Breast epithelium (tissue), 4 donors: ENCODE measurements around the gene FBXL22. TPM values are rescaled to one million over a fixed set of nuclear protein-coding genes. Genes with fewer than 3 reads are reported as not detected.

ENCODE experiments used
- DNase-seq, 2 donors: peaks; one replicate each; pipeline ENCODE4 v3.0.0-alpha.2; 2019; ENCODE audit warnings: low spot score in 2 of 2
- H3K27ac ChIP-seq, 2 donors: fragments of 200-600 bp; sonication (generic) in 1 of 2; one replicate each; pipeline ENCODE4 v1.5.1; 2016 to 2019; ENCODE audit warnings: mild to moderate bottlenecking in 1 of 2
- H3K27me3 ChIP-seq, 2 donors: fragments of 200-600 bp; sonication (generic) in 1 of 2; one replicate each; pipeline versions ENCODE4 v1.5.1 to v1.6.0; 2017 to 2019; ENCODE audit warnings: control low read depth in 1 of 2, mild to moderate bottlenecking in 1 of 2
- H3K36me3 ChIP-seq: fragments of 200-600 bp; one replicate; pipeline ENCODE4 v1.5.1; 2019
- H3K4me1 ChIP-seq, 2 donors: fragments of 200-600 bp; sonication (generic); one replicate each; pipeline ENCODE4 v1.5.1; 2016 to 2019; ENCODE audit warnings: control low read depth in 1 of 2
- H3K4me3 ChIP-seq, 3 donors: fragments of 200-600 bp; sonication (generic); 1 replicate in 2 of 3; 2 replicates in 1 of 3; pipeline ENCODE4 v1.5.1; 2016 to 2019; ENCODE audit warnings: mild to moderate bottlenecking in 3 of 3, moderate library complexity in 2 of 3
- H3K9me3 ChIP-seq, 2 donors: fragments of 200-600 bp; sonication (generic) in 1 of 2; one replicate each; pipeline ENCODE4 v1.5.1; 2016 to 2019; ENCODE audit warnings: control low read depth in 1 of 2
- CTCF ChIP-seq, 3 donors: fragments of 450-650 bp; IDR thresholded peaks; one replicate each; pipeline ENCODE4 v1.5.1; 2016 to 2017; ENCODE audit warnings: antibody characterized with exemption in 3 of 3, mild to moderate bottlenecking in 3 of 3, moderate library complexity in 3 of 3
- POLR2A ChIP-seq: fragments of 450-650 bp; IDR thresholded peaks from one replicate; pipeline ENCODE4 v1.6.1; 2016; ENCODE audit warnings: antibody characterized with exemption, mild to moderate bottlenecking, moderate library complexity
- POLR2AphosphoS5 ChIP-seq, 3 donors: sonication (generic); formaldehyde crosslinking; IDR thresholded peaks; one replicate each; pipeline ENCODE4 v1.6.1; 2017; ENCODE audit warnings: antibody characterized with exemption in 3 of 3
- intact Hi-C: fragments of 100-400 bp; cut with DNase I; formaldehyde crosslinking; loops from one replicate; pipeline ENCODE4 v1.15.1; 2023; ENCODE audit warnings: low total_unique reads
- total RNA-seq, 3 donors: library from RNA; depleted of rRNA; stranded (reverse); fragments of >200 nt; gene quantifications; one replicate each; pipeline ENCODE4 v1.1.0, GENCODE V29; 2016

The FBXL22 gene
- total RNA-seq, 3 donors from 2014 or later, result 0.64 to 3.5 (median 2.0) TPM

- TF ChIP-seq CTCF (IDR thresholded peaks at IDR 0.05) (no peak), POLR2A (no peak), POLR2AphosphoS5 (IDR thresholded peaks at IDR 0.05) (no peak)
These were observed 36.1 kb downstream of the FBXL22 start for GRCh38 chr15:63633312-63633711.

GRCh38 chr15:63634154-63634553 lies 37.0 kb downstream of the FBXL22 start:
- Histone ChIP-seq H3K27ac (no peak overlapping the region), H3K27me3 (no peaks in the 10 kb centered on the region), H3K4me3 (no peak overlapping the region), H3K9me3 (no peaks in the 10 kb centered on the region), H3K4me1 (no peaks in the 10 kb centered on the region), H3K36me3 (peaks cover 8% of the 10 kb centered on the region)
- intact Hi-C loops, result no loop called here
- DNase-seq, result no peak
- TF ChIP-seq POLR2A (no peak), POLR2AphosphoS5 (IDR thresholded peaks at IDR 0.05) (no peak), CTCF (IDR thresholded peaks at IDR 0.05) (no peak)

More at GRCh38 chr15:63633312-63633711, 36.1 kb downstream of the FBXL22 start:
- intact Hi-C loops, result no loop called here
- Histone ChIP-seq H3K27ac (no peak overlapping the region), H3K4me1 (no peaks in the 10 kb centered on the region), H3K36me3 (peaks cover 8% of the 10 kb centered on the region), H3K9me3 (no peaks in the 10 kb centered on the region), H3K4me3 (no peak overlapping the region), H3K27me3 (no peaks in the 10 kb centered on the region)
- DNase-seq, result no peak

GRCh38 chr15:63636518-63637061 lies 39.4 kb downstream of the FBXL22 start:
- Histone ChIP-seq H3K4me1 (no peaks in the 10 kb centered on the region), H3K27ac (no peak overlapping the region), H3K27me3 (no peaks in the 10 kb centered on the region), H3K36me3 (peaks cover 15% of the 10 kb centered on the region), H3K9me3 (no peaks in the 10 kb centered on the region), H3K4me3 (no peak overlapping the region)
- TF ChIP-seq POLR2A (no peak), POLR2AphosphoS5 (IDR thresholded peaks at IDR 0.05) (no peak), CTCF (IDR thresholded peaks at IDR 0.05) (no peak)
- intact Hi-C loops, result no loop called here
- no peak for DNase-seq

- no peak overlapping the region for H3K27ac ChIP-seq
- H3K4me1 ChIP-seq, result no peaks in the 10 kb centered on the region
- TF ChIP-seq POLR2A (no peak), POLR2AphosphoS5 (IDR thresholded peaks at IDR 0.05) (no peak), CTCF (IDR thresholded peaks at IDR 0.05) (no peak)
- H3K9me3 ChIP-seq, result no peaks in the 10 kb centered on the region
- intact Hi-C loops, result no loop called here
- no peak overlapping the region for H3K4me3 ChIP-seq
- H3K36me3 ChIP-seq, result peaks cover 15% of the 10 kb centered on the region
- no peaks in the 10 kb centered on the region for H3K27me3 ChIP-seq
- DNase-seq, result no peak
These were observed 41.7 kb downstream of the FBXL22 start for GRCh38 chr15:63638839-63639238.

- TF ChIP-seq CTCF (IDR thresholded peaks at IDR 0.05), result no peak
- TF ChIP-seq POLR2AphosphoS5 (IDR thresholded peaks at IDR 0.05), result no peak
- TF ChIP-seq POLR2A, result no peak
- H3K9me3 ChIP-seq, result no peaks in the 10 kb centered on the region
- DNase-seq, result no peak
- H3K36me3 ChIP-seq, result peaks cover 18% of the 10 kb centered on the region
- H3K4me1 ChIP-seq, result no peaks in the 10 kb centered on the region
- H3K27ac ChIP-seq, result no peak overlapping the region
- intact Hi-C loops, result no loop called here
- no peak overlapping the region for H3K4me3 ChIP-seq
- no peaks in the 10 kb centered on the region for H3K27me3 ChIP-seq
These were observed 43.0 kb downstream of the FBXL22 start for GRCh38 chr15:63640146-63640545.

Other genes with a start within 250 kb of the FBXL22 start
- gene CA12, start 215.5 kb upstream of the FBXL22 start, total RNA-seq, result 10 to 100 TPM; 11.7 to 64.5 (median 61.9) TPM
- 10 to 100 TPM; 70.4 to 88.7 (median 76.7) TPM for gene USP3, start 92.8 kb upstream of the FBXL22 start, total RNA-seq
- gene HERC1, start 236.6 kb downstream of the FBXL22 start, total RNA-seq, result 100 to 1,000 TPM; 110 to 124 (median 114) TPM